ENCODE data around the gene CEP78. TPM values are rescaled to one million over a fixed set of nuclear protein-coding genes. Genes with fewer than 3 reads are reported as not detected.

Gene CEP78
- total RNA-seq, 1 experiment from 2014 or later: 57.8 TPM

- Mint-ChIP-seq H3K36me3 (ENCODE audit: insufficient read depth in 1 of 3, low read depth in 3 of 3) (peaks cover 72 to 92% (median 81%) of the 10 kb centered on the region in 3 experiments), H3K4me1 (peaks cover 0 to 8% of the 10 kb centered on the region in 2 experiments; a peak in 2 of 4 replicates), H3K9me3 (no peaks in the 10 kb centered on the region), H3K4me3 (peak overlapping the region in 1 of 2 experiments; percentile 59; a peak in 2 of 5 replicates), H3K27ac (peak overlapping the region; percentile 32 to 85 (median 55); a peak in 4 of 7 replicates), H3K27me3 (ENCODE audit: low read depth) (no peaks in the 10 kb centered on the region)
- no peak overlapping the region for H3K56ac ChIP-seq (ENCODE audit: insufficient read length, low read depth, low read length)
- no peak overlapping the region for H3T11ph ChIP-seq (ENCODE audit: low read length)
- no peak overlapping the region for H3K4me2 ChIP-seq (ENCODE audit: insufficient read depth, insufficient read length, low read length)
- no peak overlapping the region for H2AK5ac ChIP-seq (ENCODE audit: insufficient read length, low read length)
- WGBS (ENCODE audit: extremely low coverage, insufficient read length, low lambda C conversion rate): no CpG with 5 or more reads among the region's 8 CpGs
- no peaks in the 10 kb centered on the region for H3K23me2 ChIP-seq (ENCODE audit: insufficient read length, low read depth, low read length, poor library complexity, severe bottlenecking)
- H2BK12ac ChIP-seq (ENCODE audit: insufficient read length, low read depth, low read length): no peak overlapping the region
- H3K23ac ChIP-seq (ENCODE audit: insufficient read length, low read depth, low read length): no peak overlapping the region
- no peak overlapping the region for H2BK5ac ChIP-seq (ENCODE audit: insufficient read length, low read length)
- H3K79me1 ChIP-seq (ENCODE audit: insufficient read depth, low read depth, low read length, poor library complexity, severe bottlenecking): no peaks in the 10 kb centered on the region
- no peak overlapping the region for H4K8ac ChIP-seq (replicated peaks; ENCODE audit: insufficient read length, low read depth, low read length)
- no peak overlapping the region for H2BK20ac ChIP-seq (ENCODE audit: low read depth, low read length, poor library complexity, severe bottlenecking)
- H3K14ac ChIP-seq (ENCODE audit: insufficient read depth, low read length): no peak overlapping the region
- no peak overlapping the region for H4K5ac ChIP-seq (ENCODE audit: insufficient read length, low read depth, low read length)
- H2BK120ac ChIP-seq (ENCODE audit: low read depth, low read length, poor library complexity, severe bottlenecking): no peak overlapping the region
- no peak overlapping the region for H2BK15ac ChIP-seq (ENCODE audit: low read depth, low read length)
- no peaks in the 10 kb centered on the region for H3K4me1 ChIP-seq (ENCODE audit: insufficient read depth, low read length)
- H3K18ac ChIP-seq (ENCODE audit: insufficient read length, low read depth, low read length): no peak overlapping the region
- no peaks in the 10 kb centered on the region for H4K20me1 ChIP-seq (ENCODE audit: control insufficient read depth, insufficient read depth, insufficient read length)
- TF ChIP-seq, protein P1, sequence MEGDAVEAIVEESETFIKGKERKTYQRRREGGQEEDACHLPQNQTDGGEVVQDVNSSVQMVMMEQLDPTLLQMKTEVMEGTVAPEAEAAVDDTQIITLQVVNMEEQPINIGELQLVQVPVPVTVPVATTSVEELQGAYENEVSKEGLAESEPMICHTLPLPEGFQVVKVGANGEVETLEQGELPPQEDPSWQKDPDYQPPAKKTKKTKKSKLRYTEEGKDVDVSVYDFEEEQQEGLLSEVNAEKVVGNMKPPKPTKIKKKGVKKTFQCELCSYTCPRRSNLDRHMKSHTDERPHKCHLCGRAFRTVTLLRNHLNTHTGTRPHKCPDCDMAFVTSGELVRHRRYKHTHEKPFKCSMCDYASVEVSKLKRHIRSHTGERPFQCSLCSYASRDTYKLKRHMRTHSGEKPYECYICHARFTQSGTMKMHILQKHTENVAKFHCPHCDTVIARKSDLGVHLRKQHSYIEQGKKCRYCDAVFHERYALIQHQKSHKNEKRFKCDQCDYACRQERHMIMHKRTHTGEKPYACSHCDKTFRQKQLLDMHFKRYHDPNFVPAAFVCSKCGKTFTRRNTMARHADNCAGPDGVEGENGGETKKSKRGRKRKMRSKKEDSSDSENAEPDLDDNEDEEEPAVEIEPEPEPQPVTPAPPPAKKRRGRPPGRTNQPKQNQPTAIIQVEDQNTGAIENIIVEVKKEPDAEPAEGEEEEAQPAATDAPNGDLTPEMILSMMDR (conservative IDR thresholded peaks at IDR 0.05): no peak
- H3K79me2 ChIP-seq (ENCODE audit: insufficient read depth, low read length): no peaks in the 10 kb centered on the region
- H3K27me3 ChIP-seq (ENCODE audit: insufficient read depth, low read length): no peaks in the 10 kb centered on the region
- no peak overlapping the region for H2AFZ ChIP-seq (ENCODE audit: low read length)
- no peak overlapping the region for H3K9ac ChIP-seq (ENCODE audit: extremely low read depth, insufficient read length, low read length)
- H3K4ac ChIP-seq (ENCODE audit: low read depth, low read length): no peak overlapping the region
- no peak overlapping the region for H4K91ac ChIP-seq (ENCODE audit: insufficient read length, low read depth, low read length)
- no peak overlapping the region for H3K27ac ChIP-seq (ENCODE audit: insufficient read length, low read depth, low read length)
- H3K9me3 ChIP-seq (ENCODE audit: control insufficient read depth, low read depth, low read length): no peaks in the 10 kb centered on the region
- no peak for DNase-seq
Observed at GRCh38 chr9:78314953-78315870, 79.3 kb downstream of the CEP78 start.
